Measurements from ENCODE around the gene RYR2.

The RYR2 gene

DNA sequence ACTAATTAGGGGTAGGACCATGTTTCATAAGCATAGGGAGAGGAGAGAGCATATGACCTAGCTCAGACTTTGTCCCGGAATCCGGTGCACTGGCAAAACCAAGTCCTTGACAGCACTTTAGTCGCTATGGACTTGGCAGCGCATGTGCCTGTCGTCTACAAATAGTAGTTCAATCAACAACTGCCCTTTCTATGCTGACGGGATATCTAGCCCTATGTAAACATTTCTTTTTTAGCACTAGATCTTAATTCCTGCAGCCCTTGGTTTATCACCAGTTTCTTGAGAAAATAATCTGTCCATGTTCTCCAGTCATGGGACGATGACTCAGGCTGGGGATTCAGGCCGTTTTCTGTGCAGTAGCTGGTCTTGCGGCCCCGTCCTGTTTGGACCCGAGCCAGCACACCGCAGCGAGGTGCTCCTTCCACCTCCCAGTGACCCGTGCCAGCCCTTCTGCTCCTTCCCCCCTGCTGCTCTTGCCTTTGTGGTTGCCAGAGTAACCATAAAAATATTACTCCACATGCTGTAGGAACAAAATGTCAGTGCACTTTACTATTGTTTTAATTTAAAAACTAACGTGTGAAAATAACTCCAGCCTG is 29.1 kb upstream of the RYR2 start:
- no peak overlapping the region for H3K4me3 ChIP-seq (ENCODE audit: low read depth, low read length)
- TF ChIP-seq, protein P1, sequence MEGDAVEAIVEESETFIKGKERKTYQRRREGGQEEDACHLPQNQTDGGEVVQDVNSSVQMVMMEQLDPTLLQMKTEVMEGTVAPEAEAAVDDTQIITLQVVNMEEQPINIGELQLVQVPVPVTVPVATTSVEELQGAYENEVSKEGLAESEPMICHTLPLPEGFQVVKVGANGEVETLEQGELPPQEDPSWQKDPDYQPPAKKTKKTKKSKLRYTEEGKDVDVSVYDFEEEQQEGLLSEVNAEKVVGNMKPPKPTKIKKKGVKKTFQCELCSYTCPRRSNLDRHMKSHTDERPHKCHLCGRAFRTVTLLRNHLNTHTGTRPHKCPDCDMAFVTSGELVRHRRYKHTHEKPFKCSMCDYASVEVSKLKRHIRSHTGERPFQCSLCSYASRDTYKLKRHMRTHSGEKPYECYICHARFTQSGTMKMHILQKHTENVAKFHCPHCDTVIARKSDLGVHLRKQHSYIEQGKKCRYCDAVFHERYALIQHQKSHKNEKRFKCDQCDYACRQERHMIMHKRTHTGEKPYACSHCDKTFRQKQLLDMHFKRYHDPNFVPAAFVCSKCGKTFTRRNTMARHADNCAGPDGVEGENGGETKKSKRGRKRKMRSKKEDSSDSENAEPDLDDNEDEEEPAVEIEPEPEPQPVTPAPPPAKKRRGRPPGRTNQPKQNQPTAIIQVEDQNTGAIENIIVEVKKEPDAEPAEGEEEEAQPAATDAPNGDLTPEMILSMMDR (IDR thresholded peaks at IDR 0.05; ENCODE audit: borderline replicate concordance, insufficient read depth, low read depth, low read length): no peak

DNA sequence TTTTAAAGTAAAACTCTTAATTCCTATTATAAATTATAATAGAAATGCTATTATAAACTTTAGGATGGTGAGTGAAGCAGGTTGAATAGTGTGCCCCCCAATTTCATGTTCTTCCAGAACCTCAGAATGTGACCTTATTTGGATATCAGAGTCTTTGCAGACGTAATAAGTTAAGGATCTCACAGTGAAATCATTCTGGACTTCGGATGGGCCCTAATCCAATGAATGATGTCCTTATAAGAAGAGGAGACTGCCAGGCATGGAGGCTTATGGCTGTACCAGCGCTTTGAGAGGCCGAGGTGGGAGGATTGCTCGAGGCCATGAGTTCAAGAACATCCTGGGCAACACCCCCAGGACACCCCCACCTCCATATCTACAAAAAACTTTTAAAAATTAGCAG is 28.4 kb upstream of the RYR2 start:
- no peak overlapping the region for H3K4me3 ChIP-seq (ENCODE audit: low read depth, low read length)
- TF ChIP-seq, protein P1 (IDR thresholded peaks at IDR 0.05; ENCODE audit: borderline replicate concordance, insufficient read depth, low read depth, low read length): no peak

DNA sequence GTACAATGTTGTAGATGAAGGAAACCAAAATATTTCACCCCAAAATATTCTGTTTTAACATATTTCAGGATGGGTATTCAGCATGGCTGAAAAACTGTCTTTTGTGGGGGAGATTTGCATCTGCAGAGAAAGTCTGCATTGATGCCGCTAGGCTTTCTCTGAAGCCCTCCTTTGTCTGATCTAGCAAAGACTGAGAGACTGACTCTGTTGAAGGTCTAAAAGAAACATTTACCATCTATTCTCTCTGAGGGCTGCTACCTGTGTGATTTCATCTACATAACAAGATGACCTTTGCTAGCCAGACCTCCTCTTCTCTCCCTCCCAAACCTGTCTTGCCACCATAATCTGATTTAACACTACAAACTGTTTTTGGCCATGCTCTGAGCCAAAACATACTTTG is 25.4 kb upstream of the RYR2 start:
- TF ChIP-seq, protein P1 (IDR thresholded peaks at IDR 0.05; ENCODE audit: borderline replicate concordance, insufficient read depth, low read depth, low read length): no peak
- H3K4me3 ChIP-seq (ENCODE audit: low read depth, low read length): no peak overlapping the region

DNA sequence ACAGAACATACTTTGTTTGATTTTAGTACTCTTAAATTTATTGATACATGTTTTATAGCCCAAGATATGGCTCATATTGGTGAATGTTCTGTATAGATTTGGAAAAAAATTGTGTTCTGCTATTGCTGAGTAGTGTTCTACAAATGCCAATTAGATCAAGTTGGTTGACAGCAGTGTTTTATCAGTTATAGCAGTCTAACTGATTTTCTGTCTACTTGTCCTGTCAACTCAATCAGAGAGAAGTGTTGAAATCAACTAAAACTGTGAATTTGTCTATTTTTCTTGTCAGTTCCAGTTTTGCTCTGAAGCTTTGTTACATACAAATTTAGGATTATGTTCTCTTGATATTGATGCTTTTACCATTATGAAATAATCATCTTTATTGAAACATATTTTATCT is 23.1 kb upstream of the RYR2 start:
- no peak overlapping the region for H3K4me3 ChIP-seq (ENCODE audit: low read depth, low read length)
- TF ChIP-seq, protein P1 (IDR thresholded peaks at IDR 0.05; ENCODE audit: borderline replicate concordance, insufficient read depth, low read depth, low read length): no peak

DNA sequence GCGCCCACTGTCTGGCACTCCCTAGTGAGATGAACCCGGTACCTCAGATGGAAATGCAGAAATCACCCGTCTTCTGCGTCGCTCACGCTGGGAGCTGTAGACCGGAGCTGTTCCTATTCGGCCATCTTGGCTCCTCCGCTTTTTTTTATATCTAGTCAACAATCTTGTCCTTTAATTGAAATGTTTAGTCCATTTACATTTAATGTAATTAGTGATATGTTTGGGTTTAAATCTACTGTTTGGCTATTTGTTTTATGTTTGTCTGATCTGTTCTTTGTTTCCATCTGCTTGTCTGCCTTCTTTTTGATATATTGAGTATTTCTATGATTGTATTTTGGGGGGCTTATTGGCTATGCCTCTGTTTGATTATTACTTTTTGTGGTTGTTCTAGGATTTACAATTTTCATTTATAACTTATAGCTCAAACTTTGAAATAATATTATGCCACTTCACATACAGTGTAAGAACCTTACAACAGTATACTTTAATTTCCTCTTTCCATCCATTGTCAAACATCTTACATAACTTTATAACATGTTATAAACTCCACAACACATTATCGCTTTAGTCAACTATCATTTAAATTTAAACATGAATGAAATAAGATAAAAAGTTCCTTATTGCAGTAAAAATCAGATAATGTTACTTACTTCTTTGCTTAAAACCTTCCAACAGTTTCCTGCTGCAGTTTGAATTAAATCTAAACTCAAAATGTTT is 16.5 kb upstream of the RYR2 start:
- TF ChIP-seq, protein P1 (IDR thresholded peaks at IDR 0.05; ENCODE audit: borderline replicate concordance, insufficient read depth, low read depth, low read length): no peak

DNA sequence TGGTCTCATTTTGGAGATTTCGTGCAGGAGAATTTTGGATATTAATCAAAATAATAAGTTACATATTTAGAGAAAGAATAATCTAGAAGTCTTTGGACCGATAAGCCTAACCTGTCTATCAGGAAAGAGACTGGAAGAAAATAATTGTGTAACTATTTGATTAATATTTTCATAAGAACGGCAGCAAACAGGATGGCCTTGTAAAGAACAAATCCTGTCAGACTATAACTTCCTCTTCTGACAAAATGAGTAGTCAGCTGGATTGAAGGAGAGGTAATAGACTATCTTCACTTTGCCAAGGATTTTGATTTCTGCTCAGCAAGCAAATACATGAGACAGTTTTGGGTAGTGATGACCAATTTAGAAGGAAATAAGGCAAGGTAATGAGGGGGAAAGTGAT is 12.7 kb upstream of the RYR2 start:
- TF ChIP-seq, protein P1 (IDR thresholded peaks at IDR 0.05; ENCODE audit: borderline replicate concordance, insufficient read depth, low read depth, low read length): no peak
- no peak overlapping the region for H3K4me3 ChIP-seq (ENCODE audit: low read depth, low read length)

More for the DNA sequence above, 16.5 kb upstream of the RYR2 start:
- H3K4me3 ChIP-seq (ENCODE audit: low read depth, low read length): no peak overlapping the region
